Epithelial cell of esophagus (primary cell): Measurements from ENCODE around the gene LTF.

Experiments used
- DNase-seq: peaks from one replicate; pipeline ENCODE4 v3.0.0; 2010; ENCODE audit warnings: low read depth
- H3K4me3 ChIP-seq: 2 replicates; pipeline ENCODE4 v1.5.1; 2011; ENCODE audit warnings: mild to moderate bottlenecking, low read length, control low read depth
- TF ChIP-seq, protein P1 (sequence below): IDR thresholded peaks from 2 replicates; pipeline ENCODE4 v1.5.1; 2011; ENCODE audit warnings: low read depth, mild to moderate bottlenecking, low read length, control low read depth, inconsistent platforms; ENCODE audit not compliant: insufficient read depth; ENCODE audit errors: missing control alignments

Gene LTF

DNA sequence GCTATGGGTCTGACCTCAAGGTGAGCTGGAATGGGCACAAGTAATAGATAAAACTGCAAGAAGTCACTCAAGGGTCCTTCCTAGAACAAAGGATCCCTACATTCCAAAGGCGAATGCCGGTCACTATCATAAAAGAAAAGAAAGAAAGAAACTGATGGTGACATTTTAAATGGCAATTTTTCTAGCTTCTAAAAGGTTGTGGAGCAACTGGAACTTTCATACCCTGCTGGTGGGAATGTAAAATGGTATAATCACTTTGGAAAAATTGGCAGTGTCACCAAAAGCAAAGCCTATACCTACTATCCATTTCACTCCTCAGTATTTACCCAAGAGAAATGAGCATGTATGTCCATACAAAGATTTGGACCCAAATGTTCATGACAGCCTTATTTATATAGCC lies 53.4 kb downstream of the LTF start:
- H3K4me3 ChIP-seq: no peak overlapping the region
- TF ChIP-seq, protein P1, sequence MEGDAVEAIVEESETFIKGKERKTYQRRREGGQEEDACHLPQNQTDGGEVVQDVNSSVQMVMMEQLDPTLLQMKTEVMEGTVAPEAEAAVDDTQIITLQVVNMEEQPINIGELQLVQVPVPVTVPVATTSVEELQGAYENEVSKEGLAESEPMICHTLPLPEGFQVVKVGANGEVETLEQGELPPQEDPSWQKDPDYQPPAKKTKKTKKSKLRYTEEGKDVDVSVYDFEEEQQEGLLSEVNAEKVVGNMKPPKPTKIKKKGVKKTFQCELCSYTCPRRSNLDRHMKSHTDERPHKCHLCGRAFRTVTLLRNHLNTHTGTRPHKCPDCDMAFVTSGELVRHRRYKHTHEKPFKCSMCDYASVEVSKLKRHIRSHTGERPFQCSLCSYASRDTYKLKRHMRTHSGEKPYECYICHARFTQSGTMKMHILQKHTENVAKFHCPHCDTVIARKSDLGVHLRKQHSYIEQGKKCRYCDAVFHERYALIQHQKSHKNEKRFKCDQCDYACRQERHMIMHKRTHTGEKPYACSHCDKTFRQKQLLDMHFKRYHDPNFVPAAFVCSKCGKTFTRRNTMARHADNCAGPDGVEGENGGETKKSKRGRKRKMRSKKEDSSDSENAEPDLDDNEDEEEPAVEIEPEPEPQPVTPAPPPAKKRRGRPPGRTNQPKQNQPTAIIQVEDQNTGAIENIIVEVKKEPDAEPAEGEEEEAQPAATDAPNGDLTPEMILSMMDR: peak; percentile 16
- no peak for DNase-seq

DNA sequence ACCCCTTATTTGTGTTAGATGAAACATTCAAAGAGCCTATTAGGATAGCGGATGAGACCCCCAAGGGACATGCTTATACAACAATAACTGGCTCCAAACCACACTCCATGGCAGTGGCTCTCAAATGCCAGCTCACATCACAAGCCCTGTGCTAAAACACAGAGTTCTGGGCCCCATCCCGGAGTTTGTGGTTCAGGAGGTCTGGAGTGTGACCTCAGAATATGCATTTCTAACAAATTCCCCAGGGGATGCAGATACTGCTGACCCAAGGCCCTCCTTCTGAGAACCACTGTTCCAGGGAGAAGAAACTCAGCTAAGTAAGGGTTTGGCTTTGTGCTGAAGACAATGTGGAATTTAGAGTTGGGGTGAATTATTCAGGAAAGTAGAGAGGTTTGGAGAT lies 54.0 kb downstream of the LTF start:
- DNase-seq: no peak
- TF ChIP-seq, protein P1: no peak
- no peak overlapping the region for H3K4me3 ChIP-seq

DNA sequence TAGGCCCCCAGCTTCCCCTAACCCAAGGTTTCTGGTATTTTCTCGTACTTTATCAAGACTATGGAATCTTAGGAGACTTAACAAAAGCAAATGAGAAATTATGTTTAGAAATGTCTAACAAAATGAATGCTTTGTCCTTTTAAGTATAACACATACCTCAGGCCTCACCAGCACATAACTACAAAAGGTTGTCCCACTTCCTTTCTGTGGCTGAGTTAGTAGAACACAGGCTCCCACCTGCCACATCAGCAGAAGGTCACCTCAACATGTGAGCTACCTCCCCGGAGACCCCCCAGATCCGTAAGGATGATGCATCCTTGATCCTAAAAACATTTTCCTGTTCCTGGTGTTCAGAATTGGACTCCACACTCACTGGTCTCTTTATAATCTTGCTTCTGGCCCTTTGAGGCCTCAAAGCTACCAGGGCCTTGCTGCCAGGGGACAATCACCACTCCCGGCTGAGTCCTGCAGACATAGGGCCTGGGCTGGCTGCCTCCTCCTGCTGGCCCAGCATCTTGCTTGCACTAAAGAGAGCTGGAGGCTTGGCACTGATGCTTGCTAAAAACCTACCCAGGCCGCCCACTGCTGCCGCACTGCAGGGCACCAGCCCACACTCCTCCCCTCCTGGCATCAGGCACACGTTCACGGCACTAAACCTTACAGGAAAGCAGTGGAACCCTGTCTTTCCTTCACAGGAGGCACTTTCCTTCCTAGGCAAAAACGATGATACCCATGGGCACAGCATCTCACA lies 54.8 kb downstream of the LTF start:
- TF ChIP-seq, protein P1: no peak
- no peak overlapping the region for H3K4me3 ChIP-seq
- no peak for DNase-seq

DNA sequence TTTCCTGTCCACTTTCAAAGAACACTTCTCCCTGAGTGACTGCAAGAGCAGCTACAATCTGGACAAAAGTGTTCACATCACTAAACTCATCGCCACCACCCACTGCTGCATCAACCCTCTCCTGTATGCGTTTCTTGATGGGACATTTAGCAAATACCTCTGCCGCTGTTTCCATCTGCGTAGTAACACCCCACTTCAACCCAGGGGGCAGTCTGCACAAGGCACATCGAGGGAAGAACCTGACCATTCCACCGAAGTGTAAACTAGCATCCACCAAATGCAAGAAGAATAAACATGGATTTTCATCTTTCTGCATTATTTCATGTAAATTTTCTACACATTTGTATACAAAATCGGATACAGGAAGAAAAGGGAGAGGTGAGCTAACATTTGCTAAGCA lies 55.9 kb downstream of the LTF start:
- H3K4me3 ChIP-seq: no peak overlapping the region
- no peak for DNase-seq
- TF ChIP-seq, protein P1: no peak

DNA sequence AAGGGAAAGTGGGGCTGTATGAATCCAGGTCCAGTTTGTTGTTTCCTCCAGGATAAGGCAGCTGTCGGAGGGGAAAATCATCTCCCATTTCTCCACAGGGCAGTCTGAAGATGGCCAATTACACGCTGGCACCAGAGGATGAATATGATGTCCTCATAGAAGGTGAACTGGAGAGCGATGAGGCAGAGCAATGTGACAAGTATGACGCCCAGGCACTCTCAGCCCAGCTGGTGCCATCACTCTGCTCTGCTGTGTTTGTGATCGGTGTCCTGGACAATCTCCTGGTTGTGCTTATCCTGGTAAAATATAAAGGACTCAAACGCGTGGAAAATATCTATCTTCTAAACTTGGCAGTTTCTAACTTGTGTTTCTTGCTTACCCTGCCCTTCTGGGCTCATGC lies 56.7 kb downstream of the LTF start:
- no peak for DNase-seq
- no peak overlapping the region for H3K4me3 ChIP-seq
- TF ChIP-seq, protein P1: no peak

DNA sequence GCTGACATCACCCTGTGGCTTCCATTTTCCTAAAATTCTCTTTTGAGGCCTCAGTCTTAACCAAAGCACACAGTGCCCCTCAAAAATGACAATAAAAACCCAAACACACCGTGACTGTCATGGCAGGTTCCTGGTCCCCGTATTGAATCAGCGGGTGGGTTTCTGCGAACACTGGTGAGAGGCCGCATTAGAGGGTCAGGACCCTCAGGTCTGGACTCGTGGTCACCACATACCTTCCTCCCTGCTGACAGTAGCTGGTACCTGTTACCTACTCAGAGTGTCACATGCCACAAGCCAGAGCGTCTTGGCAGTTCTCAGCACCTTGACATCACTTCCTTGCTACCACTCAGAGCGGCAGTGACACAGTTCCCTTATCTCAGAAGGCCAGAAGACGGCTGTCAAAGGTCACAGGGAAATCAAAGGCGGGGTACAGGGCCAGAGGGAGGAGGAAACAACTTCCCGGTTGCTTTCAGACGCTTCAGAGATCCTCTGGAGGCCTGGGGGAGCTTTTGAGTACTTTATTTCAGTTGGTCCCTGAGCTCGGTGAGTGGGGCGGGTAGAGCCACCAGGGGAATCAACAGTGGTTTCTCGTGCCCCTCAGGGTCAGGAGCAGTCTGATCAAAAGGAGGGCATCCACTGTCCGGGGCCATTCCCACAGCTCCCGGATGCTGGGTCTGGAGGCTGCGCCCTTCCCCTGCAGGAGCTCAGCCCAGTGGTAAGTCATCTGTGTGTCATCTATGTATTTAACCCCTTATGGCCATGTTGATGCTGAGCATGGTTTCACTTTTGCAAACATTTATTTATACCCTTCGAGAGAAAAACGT lies 57.7 kb downstream of the LTF start, which contains the start of the genes CCR5AS and CCRL2:
Gene CCR5AS, minus strand, starts transcription at position 279 of the 824 bp plus-strand sequence.
Gene CCRL2, plus strand, starts transcription at position 472 of the 824 bp plus-strand sequence. CDS start 821 bp downstream, outside the sequence.
- H3K4me3 ChIP-seq: no peak within 1 kb of the TSS

More for the DNA sequence above, 57.7 kb downstream of the LTF start, which contains the start of the genes CCR5AS and CCRL2:
- TF ChIP-seq, protein P1: no peak
- peak; percentile 27 for DNase-seq
